Measurements from ENCODE around the gene RPS15.

RPS15 gene

GRCh38 chr19:1438035-1438932 is at the start of gene RPS15:
RPS15 (plus strand) TSS chr19:1438396; CDS start chr19:1438426, 30 bp downstream.
- in situ Hi-C loops (cut with MboI; ENCODE audit: low sequenced_read_pairs) = no loop called here
- H3K4me1 ChIP-seq = peaks cover 10% of the 10 kb centered on the region
- no peaks in the 10 kb centered on the region for H3K27me3 ChIP-seq (ENCODE audit: low read depth)

GRCh38 chr19:1388637-1389026 is 49.6 kb upstream of the RPS15 start:
- 0 out of 2 replicates have a peak, but pooled peaks cover 4% of the 10 kb centered on the region for H3K4me1 ChIP-seq

More at GRCh38 chr19:1438035-1438932, at the start of gene RPS15:
- Histone ChIP-seq H3K36me3 (replicated peaks) (peaks cover 68% of the 10 kb centered on the region), H3K4me3 (peak within 1 kb of the TSS; percentile 99), H3K9me3 (no peaks in the 10 kb centered on the region)
- peak; percentile 80 to 95 for DNase-seq (ENCODE audit: low spot score in 2 of 2)

GRCh38 chr19:1389033-1389940 is 48.9 kb upstream of the RPS15 start:
- in situ Hi-C loops (cut with MboI; ENCODE audit: low sequenced_read_pairs) = no loop called here
- Histone ChIP-seq H3K9me3 (no peaks in the 10 kb centered on the region), H3K4me3 (no peak overlapping the region), H3K27me3 (ENCODE audit: low read depth) (no peaks in the 10 kb centered on the region), H3K4me1 (0 out of 2 replicates have a peak, but pooled peaks cover 4% of the 10 kb centered on the region), H3K36me3 (replicated peaks) (peaks cover 72% of the 10 kb centered on the region)
- DNase-seq (ENCODE audit: low spot score in 2 of 2) = no peak

More at GRCh38 chr19:1388637-1389026, 49.6 kb upstream of the RPS15 start:
- Histone ChIP-seq H3K4me3 (no peak overlapping the region), H3K27me3 (ENCODE audit: low read depth) (no peaks in the 10 kb centered on the region), H3K36me3 (replicated peaks) (peaks cover 72% of the 10 kb centered on the region), H3K9me3 (no peaks in the 10 kb centered on the region)
- in situ Hi-C loops (cut with MboI; ENCODE audit: low sequenced_read_pairs) = no loop called here
- DNase-seq (ENCODE audit: low spot score in 2 of 2) = no peak

- in situ Hi-C loops (cut with MboI; ENCODE audit: low sequenced_read_pairs) = no loop called here
- H3K9me3 ChIP-seq = no peaks in the 10 kb centered on the region
- H3K4me3 ChIP-seq = no peak overlapping the region
- DNase-seq (ENCODE audit: low spot score in 2 of 2) = no peak
- H3K4me1 ChIP-seq = no peaks in the 10 kb centered on the region
- H3K36me3 ChIP-seq (replicated peaks) = peaks cover 75% of the 10 kb centered on the region
- H3K27me3 ChIP-seq (ENCODE audit: low read depth) = no peaks in the 10 kb centered on the region
Measured at GRCh38 chr19:1390890-1391423, 47.2 kb upstream of the RPS15 start.

GRCh38 chr19:1392407-1392806 is 45.8 kb upstream of the RPS15 start:
- no peaks in the 10 kb centered on the region for H3K27me3 ChIP-seq (ENCODE audit: low read depth)
- no peak for DNase-seq (ENCODE audit: low spot score in 2 of 2)
- in situ Hi-C loops (cut with MboI; ENCODE audit: low sequenced_read_pairs) = no loop called here
- peaks cover 61% of the 10 kb centered on the region for H3K36me3 ChIP-seq (replicated peaks)
- H3K4me3 ChIP-seq = no peak overlapping the region
- H3K4me1 ChIP-seq = no peaks in the 10 kb centered on the region
- no peaks in the 10 kb centered on the region for H3K9me3 ChIP-seq

- no peak for DNase-seq (ENCODE audit: low spot score in 2 of 2)
- H3K36me3 ChIP-seq (replicated peaks) = peaks cover 64% of the 10 kb centered on the region
- no peaks in the 10 kb centered on the region for H3K27me3 ChIP-seq (ENCODE audit: low read depth)
- no peak overlapping the region for H3K4me3 ChIP-seq
- H3K9me3 ChIP-seq = no peaks in the 10 kb centered on the region
- in situ Hi-C loops (cut with MboI; ENCODE audit: low sequenced_read_pairs) = no loop called here
- H3K4me1 ChIP-seq = no peaks in the 10 kb centered on the region
Measured at GRCh38 chr19:1392939-1393530, 45.2 kb upstream of the RPS15 start.

GRCh38 chr19:1393841-1394240 is 44.4 kb upstream of the RPS15 start:
- in situ Hi-C loops (cut with MboI; ENCODE audit: low sequenced_read_pairs) = no loop called here
- no peaks in the 10 kb centered on the region for H3K27me3 ChIP-seq (ENCODE audit: low read depth)
- no peak overlapping the region for H3K4me3 ChIP-seq
- peaks cover 62% of the 10 kb centered on the region for H3K36me3 ChIP-seq (replicated peaks)
- DNase-seq (ENCODE audit: low spot score in 2 of 2) = no peak
- H3K4me1 ChIP-seq = no peaks in the 10 kb centered on the region
- no peaks in the 10 kb centered on the region for H3K9me3 ChIP-seq

GRCh38 chr19:1394252-1395193 is 43.7 kb upstream of the RPS15 start:
- Histone ChIP-seq H3K4me1 (no peaks in the 10 kb centered on the region), H3K36me3 (replicated peaks) (peaks cover 62% of the 10 kb centered on the region), H3K27me3 (ENCODE audit: low read depth) (no peaks in the 10 kb centered on the region), H3K9me3 (no peaks in the 10 kb centered on the region), H3K4me3 (no peak overlapping the region)
- peak in 1 of 2 experiments; percentile 61 for DNase-seq (ENCODE audit: low spot score in 2 of 2)
- in situ Hi-C loops (cut with MboI; ENCODE audit: low sequenced_read_pairs) = no loop called here

GRCh38 chr19:1395194-1396018 is 42.8 kb upstream of the RPS15 start:
- Histone ChIP-seq H3K27me3 (ENCODE audit: low read depth) (no peaks in the 10 kb centered on the region), H3K4me3 (no peak overlapping the region), H3K9me3 (no peaks in the 10 kb centered on the region), H3K4me1 (peaks cover 3% of the 10 kb centered on the region; the same call in 1 of the 2 replicates), H3K36me3 (replicated peaks) (peaks cover 58% of the 10 kb centered on the region)
- peak in 1 of 2 experiments; percentile 40 for DNase-seq (ENCODE audit: low spot score in 2 of 2)
- in situ Hi-C loops (cut with MboI; ENCODE audit: low sequenced_read_pairs) = no loop called here

- peak in 1 of 2 experiments; percentile 44 for DNase-seq (ENCODE audit: low spot score in 2 of 2)
- in situ Hi-C loops (cut with MboI; ENCODE audit: low sequenced_read_pairs) = no loop called here
- Histone ChIP-seq H3K4me1 (peaks cover 3% of the 10 kb centered on the region; the same call in 1 of the 2 replicates), H3K27me3 (ENCODE audit: low read depth) (no peaks in the 10 kb centered on the region), H3K4me3 (no peak overlapping the region), H3K36me3 (replicated peaks) (peaks cover 50% of the 10 kb centered on the region), H3K9me3 (no peaks in the 10 kb centered on the region)
Measured at GRCh38 chr19:1396019-1396767, 42.0 kb upstream of the RPS15 start.
